K562 (cell line): Measurements from ENCODE around the gene NACA2. TPM values are rescaled to one million over a fixed set of nuclear protein-coding genes. Genes with fewer than 3 reads are reported as not detected.

Experiments
- ATAC-seq: fragments of 200-7000 bp; cut with Tn5 transposase; 3 replicates; pipeline ENCODE4 v1.9.1; 2020; ENCODE audit warnings: moderate library complexity
- BruUV-seq: library from RNA; stranded (reverse); fragments of 400-500 nt; replicated peaks from 2 replicates; lab custom pipeline; 2021; lab: Mats Ljungman, UMichigan
- CTCF ChIA-PET: fragments of 300-600 bp; formaldehyde crosslinking; extraction: SDS; loops from one replicate; lab custom pipeline; 2021; ENCODE audit warnings: low intra/inter-chr PET ratio; lab: Yijun Ruan, JAX
- POLR2A ChIA-PET: fragments of 300-600, 350-650 bp; sonication (Branson Sonifier 250); formaldehyde crosslinking; extraction: SDS; loops from one replicate; lab custom pipeline; 2021; ENCODE audit warnings: antibody characterized with exemption, inconsistent platforms; lab: Yijun Ruan, JAX
- DNase-seq, 4 experiments: peaks; one replicate each; pipeline versions ENCODE4 v3.0.0 to v3.0.0-alpha.2; 2011 to 2018; ENCODE audit warnings: low spot score in 3 of 4, mixed read lengths in 3 of 4; ENCODE audit errors: extremely low read depth in 1 of 4
- FAIRE-seq: peaks from 2 replicates; lab custom pipeline; 2011; peaks lifted over from hg19 to GRCh38; lab: Jason Lieb, UNC
- H2AFZ ChIP-seq: 2 replicates; pipeline ENCODE4 v1.6.0; 2011; ENCODE audit warnings: low read depth, low read length, control low read depth, inconsistent platforms
- H3K27ac ChIP-seq: fragments of 200-600 bp; 3 replicates; pipeline ENCODE4 v1.8.0; 2011; ENCODE audit warnings: low read depth, mild to moderate bottlenecking, control low read depth, inconsistent platforms, low read length, moderate library complexity, mixed read lengths; ENCODE audit errors: extremely low read depth
- H3K27me3 ChIP-seq, 2 experiments: fragments of 300-600 bp in 1 of 2; 2 replicates in 1 of 2; 3 replicates in 1 of 2; pipeline versions ENCODE4 v1.6.0 to v1.8.0; 2011; ENCODE audit warnings: inconsistent platforms in 2 of 2, low read length in 2 of 2, mild to moderate bottlenecking in 1 of 2, mixed read lengths in 1 of 2, moderate library complexity in 1 of 2; ENCODE audit not compliant: control insufficient read depth in 2 of 2, insufficient read depth in 2 of 2
- H3K36me3 ChIP-seq: fragments of 300-600 bp; 3 replicates; pipeline ENCODE4 v1.8.0; 2011; ENCODE audit warnings: mild to moderate bottlenecking, low read length, inconsistent platforms; ENCODE audit not compliant: control insufficient read depth, insufficient read depth
- H3K4me1 ChIP-seq, 2 experiments: fragments of 200-600 bp in 1 of 2; replicated peaks in 1 of 2; 2 replicates in 1 of 2; 3 replicates in 1 of 2; pipeline versions ENCODE4 v1.5.1 to v1.8.0; 2011; ENCODE audit warnings: inconsistent platforms in 2 of 2, low read length in 2 of 2, mild to moderate bottlenecking in 1 of 2, mixed read lengths in 1 of 2, moderate library complexity in 1 of 2; ENCODE audit not compliant: control insufficient read depth in 2 of 2, insufficient read depth in 2 of 2
- H3K4me2 ChIP-seq: 2 replicates; pipeline ENCODE4 v1.6.1; 2011; ENCODE audit warnings: low read length, control low read depth, inconsistent platforms, mixed read lengths; ENCODE audit not compliant: insufficient read depth
- H3K4me3 ChIP-seq: fragments of 200-600 bp; sonication (generic), shearing (Covaris generic); 2 replicates; pipeline ENCODE4 v1.5.1; 2016; ENCODE audit warnings: control low read depth, inconsistent platforms
- H3K79me2 ChIP-seq: fragments of 200-600 bp; 3 replicates; pipeline ENCODE4 v1.8.0; 2011; ENCODE audit warnings: low read length, inconsistent platforms; ENCODE audit not compliant: control insufficient read depth, insufficient read depth
- H3K9ac ChIP-seq, 2 experiments: 2 replicates each; pipeline versions ENCODE4 v1.6.0 to v1.6.1; 2011; ENCODE audit warnings: low read depth in 2 of 2, low read length in 2 of 2, control low read depth in 1 of 2, inconsistent platforms in 1 of 2, mild to moderate bottlenecking in 1 of 2, mixed read lengths in 1 of 2; ENCODE audit not compliant: insufficient read depth in 1 of 2
- H3K9me1 ChIP-seq: one replicate; pipeline ENCODE4 v1.6.0; 2011; ENCODE audit warnings: inconsistent platforms, mild to moderate bottlenecking, low read length, moderate library complexity; ENCODE audit not compliant: control insufficient read depth, insufficient read depth
- H3K9me3 ChIP-seq: replicated peaks from 2 replicates; pipeline ENCODE4 v1.5.1; 2011; ENCODE audit warnings: low read depth, low read length, inconsistent platforms; ENCODE audit not compliant: control insufficient read depth, insufficient read depth
- H4K20me1 ChIP-seq: replicated peaks from 2 replicates; pipeline ENCODE4 v1.6.1; 2011; ENCODE audit warnings: low read length, inconsistent platforms, mixed read lengths; ENCODE audit not compliant: control insufficient read depth, insufficient read depth
- CTCF ChIP-seq, 3 experiments: IDR thresholded peaks in 2 of 3; conservative IDR thresholded peaks in 1 of 3; 2 replicates each; pipeline ENCODE4 v1.5.1; 2011 to 2012; ENCODE audit warnings: low read length in 3 of 3, mild to moderate bottlenecking in 3 of 3, control low read depth in 2 of 3, improper control_type of control experiment in 1 of 3, inconsistent platforms in 1 of 3, low read depth in 1 of 3, mixed read lengths in 1 of 3, moderate library complexity in 1 of 3; ENCODE audit not compliant: insufficient read depth in 2 of 3
- HNRNPUL1 ChIP-seq: fragments of 200-400 bp; formaldehyde crosslinking; IDR thresholded peaks from 2 replicates; pipeline ENCODE4 v1.6.1; 2017; ENCODE audit warnings: low read length
- PHF21A ChIP-seq: fragments of 450-650 bp; IDR thresholded peaks from 2 replicates; pipeline ENCODE4 v1.6.1; 2017; ENCODE audit warnings: low read depth, borderline replicate concordance
- RAD21 ChIP-seq, 2 experiments: fragments of 250-450 bp in 1 of 2; fragments of 450-650 bp in 1 of 2; sonication (Bioruptor Pico) in 1 of 2; formaldehyde crosslinking in 1 of 2; IDR thresholded peaks in 1 of 2; conservative IDR thresholded peaks in 1 of 2; 2 replicates each; pipeline versions ENCODE4 v1.4.0 to v1.8.0; 2020 to 2022; ENCODE audit warnings: mild to moderate bottlenecking in 2 of 2, moderate library complexity in 1 of 2
- SMC3 ChIP-seq: conservative IDR thresholded peaks from 2 replicates; pipeline ENCODE4 v1.6.1; 2011; ENCODE audit warnings: low read depth, low read length, improper control_type of control experiment; ENCODE audit not compliant: insufficient read depth
- STAG1 ChIP-seq: sonication (generic); formaldehyde crosslinking; IDR thresholded peaks from 2 replicates; pipeline ENCODE4 v1.5.0; 2020; ENCODE audit warnings: missing genetic modification reagents, borderline replicate concordance
- ZFP36 ChIP-seq: fragments of 150-350 bp; IDR thresholded peaks from 2 replicates; pipeline ENCODE4 v1.6.1; 2018; ENCODE audit warnings: low read length, low read depth; ENCODE audit not compliant: partially characterized antibody
- WGBS: fragments of 100-300 bp; shearing (Covaris generic); methylation state at CpG from one replicate; pipeline ENCODE4 v1.1.6; 2016; ENCODE audit warnings: low coverage, mixed read lengths; ENCODE audit not compliant: insufficient coverage; ENCODE audit errors: missing lambda C conversion rate; 5-methylcytosine and 5-hydroxymethylcytosine counted together
- in situ Hi-C: fragments of 300-500 bp; cut with MboI; formaldehyde crosslinking; loops from 4 replicates; pipeline ENCODE4 v1.15.0; 2018; ENCODE audit warnings: inconsistent platforms, mixed read lengths
- intact Hi-C: fragments of 100-400 bp; cut with micrococcal nuclease; formaldehyde crosslinking; loops from 2 replicates; pipeline ENCODE4 v1.14.2; 2022
- polyA plus RNA-seq, 8 experiments: library from polyadenylated mRNA; depleted of rRNA in 4 of 8; stranded (reverse) in 5 of 8; unstranded in 3 of 8; fragments of >200 nt; fragmentation: Nextera tagmentation in 2 of 8; fragmentation: Illumina TruSeq in 1 of 8; extraction: Ambion mirVana in 2 of 8; extraction: Trizol in 1 of 8; gene quantifications; 2 replicates each; pipeline versions ENCODE4 v1.2.1 to v1.2.3, GENCODE V29; 2011 to 2014; ENCODE audit warnings: inconsistent platforms in 1 of 8, missing spikeins in 1 of 8
- total RNA-seq, 7 experiments: library from RNA; depleted of rRNA in 6 of 7; stranded (reverse); fragments of >200 nt in 6 of 7; fragmentation: Illumina TruSeq in 2 of 7; extraction: Trizol in 2 of 7; gene quantifications; 2 replicates each; pipeline versions ENCODE4 v1.2.1 to v1.2.3, GENCODE V29; 2011 to 2021; ENCODE audit warnings: low replicate concordance in 1 of 7
- TF ChIP-seq, protein P1 (sequence below), 2 experiments: fragments of 450-650 bp in 1 of 2; IDR thresholded peaks; 2 replicates each; pipeline ENCODE4 v1.6.1; 2011 to 2017; ENCODE audit warnings: low read depth in 2 of 2, antibody characterized with exemption in 1 of 2, borderline replicate concordance in 1 of 2, low read length in 1 of 2, mild to moderate bottlenecking in 1 of 2, mixed read lengths in 1 of 2; ENCODE audit not compliant: control insufficient read depth in 1 of 2
- TF ChIP-seq, protein P2 (sequence below): fragments of 200-800 bp; sonication (Bioruptor generic); IDR thresholded peaks from 2 replicates; pipeline ENCODE4 v1.6.1; 2016; ENCODE audit warnings: missing genetic modification characterization, missing compliant biosample characterization

NACA2 gene
- total and polyA plus RNA-seq, 9 of the 15 experiments (the other 6 are each of a cell fraction or from before 2014, with no cell fraction given), result 0.13 to 0.29 (median 0.23) TPM; not detected in 4

DNA sequence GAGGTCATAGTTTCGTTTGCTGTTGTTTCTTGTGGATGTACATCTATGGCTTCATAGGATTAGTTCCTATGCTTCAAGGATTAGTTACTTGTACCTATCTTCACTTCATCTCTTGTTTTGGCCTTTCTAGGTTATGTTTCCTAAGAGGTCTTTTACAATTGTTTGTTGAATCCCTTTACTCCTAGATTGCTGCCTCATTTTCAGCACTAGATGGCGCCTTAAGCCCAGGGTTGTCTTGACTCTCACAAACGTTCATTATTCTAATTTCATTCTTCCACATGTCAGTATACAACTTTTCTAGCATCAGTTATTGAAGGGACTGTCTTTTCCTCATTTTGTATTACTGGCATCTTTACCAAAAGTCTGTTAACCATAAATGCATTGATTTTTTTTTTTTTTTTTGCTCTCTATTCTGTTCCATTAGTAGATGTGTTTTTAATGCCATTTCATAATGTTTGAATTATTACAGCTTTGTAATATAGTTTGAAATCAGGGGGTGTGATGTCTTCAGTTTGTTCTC is 45.0 kb upstream of the NACA2 start:
- Histone ChIP-seq H3K4me3 (no peak overlapping the region), H3K9me3 (0 out of 2 replicates have a peak, but pooled peaks cover 3% of the 10 kb centered on the region), H3K27ac (no peak overlapping the region), H3K79me2 (no peaks in the 10 kb centered on the region), H3K27me3 (no peaks in the 10 kb centered on the region; a peak in 1 of 5 replicates), H2AFZ (no peak overlapping the region), H4K20me1 (no peaks in the 10 kb centered on the region), H3K9ac (no peak overlapping the region), H3K9me1 (no peaks in the 10 kb centered on the region), H3K4me2 (no peak overlapping the region), H3K4me1 (no peaks in the 10 kb centered on the region), H3K36me3 (no peaks in the 10 kb centered on the region)
- DNase-seq, result peak; percentile 14 to 68 (median 16)
- intact Hi-C loops, result loop anchor here (1.0 kb wide), 3 partner anchors 201 to 473 kb away; no protein-coding TSS in a partner anchor
- peak; percentile 89 for FAIRE-seq
- ChIA-PET POLR2A (interaction anchor here (0.5 kb wide), 1 partner anchor 204 kb away, joined by 3 read pairs; no protein-coding TSS in a partner anchor), CTCF (interaction anchor here (0.6 to 2.2 kb wide), 7 partner anchors 81 to 1771 kb away, joined by 3 to 14 read pairs (median 5); no protein-coding TSS in a partner anchor)
- peak; percentile 54; the same call in 1 of the 3 replicates for ATAC-seq
- in situ Hi-C loops, result loop anchor here (5.0 kb wide), 2 partner anchors 201 to 471 kb away; no protein-coding TSS in a partner anchor
- BruUV-seq, result no TSS peak
- WGBS, result 0% methylated on average over 3 of the region's 3 CpGs
- TF ChIP-seq SMC3 (peak; percentile 85), ZFP36 (no peak), STAG1 (peak; percentile 36; the same call in 1 of the 2 replicates), PHF21A (no peak), CTCF (IDR thresholded peaks at IDR 0.05 in 2 of 3, conservative IDR thresholded peaks at IDR 0.05 in 1 of 3; ENCODE audit: insufficient read depth in 2 of 3, low read depth in 1 of 3, low read length in 3 of 3) (peak; percentile 66 to 78 (median 71); a peak in 5 of 6 replicates), RAD21 (CRISPR knock-in tag; conservative IDR thresholded peaks at IDR 0.05 in 1 of 2, IDR thresholded peaks at IDR 0.05 in 1 of 2) (peak; percentile 74 to 93), HNRNPUL1 (no peak)
- TF ChIP-seq, protein P1, sequence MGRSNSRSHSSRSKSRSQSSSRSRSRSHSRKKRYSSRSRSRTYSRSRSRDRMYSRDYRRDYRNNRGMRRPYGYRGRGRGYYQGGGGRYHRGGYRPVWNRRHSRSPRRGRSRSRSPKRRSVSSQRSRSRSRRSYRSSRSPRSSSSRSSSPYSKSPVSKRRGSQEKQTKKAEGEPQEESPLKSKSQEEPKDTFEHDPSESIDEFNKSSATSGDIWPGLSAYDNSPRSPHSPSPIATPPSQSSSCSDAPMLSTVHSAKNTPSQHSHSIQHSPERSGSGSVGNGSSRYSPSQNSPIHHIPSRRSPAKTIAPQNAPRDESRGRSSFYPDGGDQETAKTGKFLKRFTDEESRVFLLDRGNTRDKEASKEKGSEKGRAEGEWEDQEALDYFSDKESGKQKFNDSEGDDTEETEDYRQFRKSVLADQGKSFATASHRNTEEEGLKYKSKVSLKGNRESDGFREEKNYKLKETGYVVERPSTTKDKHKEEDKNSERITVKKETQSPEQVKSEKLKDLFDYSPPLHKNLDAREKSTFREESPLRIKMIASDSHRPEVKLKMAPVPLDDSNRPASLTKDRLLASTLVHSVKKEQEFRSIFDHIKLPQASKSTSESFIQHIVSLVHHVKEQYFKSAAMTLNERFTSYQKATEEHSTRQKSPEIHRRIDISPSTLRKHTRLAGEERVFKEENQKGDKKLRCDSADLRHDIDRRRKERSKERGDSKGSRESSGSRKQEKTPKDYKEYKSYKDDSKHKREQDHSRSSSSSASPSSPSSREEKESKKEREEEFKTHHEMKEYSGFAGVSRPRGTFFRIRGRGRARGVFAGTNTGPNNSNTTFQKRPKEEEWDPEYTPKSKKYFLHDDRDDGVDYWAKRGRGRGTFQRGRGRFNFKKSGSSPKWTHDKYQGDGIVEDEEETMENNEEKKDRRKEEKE (IDR thresholded peaks at IDR 0.05; ENCODE audit: borderline replicate concordance in 1 of 2, control insufficient read depth in 1 of 2, low read depth in 2 of 2, low read length in 1 of 2), result peak in 1 of 2 experiments; percentile 78; a peak in 1 of 4 replicates
- TF ChIP-seq, protein P2, sequence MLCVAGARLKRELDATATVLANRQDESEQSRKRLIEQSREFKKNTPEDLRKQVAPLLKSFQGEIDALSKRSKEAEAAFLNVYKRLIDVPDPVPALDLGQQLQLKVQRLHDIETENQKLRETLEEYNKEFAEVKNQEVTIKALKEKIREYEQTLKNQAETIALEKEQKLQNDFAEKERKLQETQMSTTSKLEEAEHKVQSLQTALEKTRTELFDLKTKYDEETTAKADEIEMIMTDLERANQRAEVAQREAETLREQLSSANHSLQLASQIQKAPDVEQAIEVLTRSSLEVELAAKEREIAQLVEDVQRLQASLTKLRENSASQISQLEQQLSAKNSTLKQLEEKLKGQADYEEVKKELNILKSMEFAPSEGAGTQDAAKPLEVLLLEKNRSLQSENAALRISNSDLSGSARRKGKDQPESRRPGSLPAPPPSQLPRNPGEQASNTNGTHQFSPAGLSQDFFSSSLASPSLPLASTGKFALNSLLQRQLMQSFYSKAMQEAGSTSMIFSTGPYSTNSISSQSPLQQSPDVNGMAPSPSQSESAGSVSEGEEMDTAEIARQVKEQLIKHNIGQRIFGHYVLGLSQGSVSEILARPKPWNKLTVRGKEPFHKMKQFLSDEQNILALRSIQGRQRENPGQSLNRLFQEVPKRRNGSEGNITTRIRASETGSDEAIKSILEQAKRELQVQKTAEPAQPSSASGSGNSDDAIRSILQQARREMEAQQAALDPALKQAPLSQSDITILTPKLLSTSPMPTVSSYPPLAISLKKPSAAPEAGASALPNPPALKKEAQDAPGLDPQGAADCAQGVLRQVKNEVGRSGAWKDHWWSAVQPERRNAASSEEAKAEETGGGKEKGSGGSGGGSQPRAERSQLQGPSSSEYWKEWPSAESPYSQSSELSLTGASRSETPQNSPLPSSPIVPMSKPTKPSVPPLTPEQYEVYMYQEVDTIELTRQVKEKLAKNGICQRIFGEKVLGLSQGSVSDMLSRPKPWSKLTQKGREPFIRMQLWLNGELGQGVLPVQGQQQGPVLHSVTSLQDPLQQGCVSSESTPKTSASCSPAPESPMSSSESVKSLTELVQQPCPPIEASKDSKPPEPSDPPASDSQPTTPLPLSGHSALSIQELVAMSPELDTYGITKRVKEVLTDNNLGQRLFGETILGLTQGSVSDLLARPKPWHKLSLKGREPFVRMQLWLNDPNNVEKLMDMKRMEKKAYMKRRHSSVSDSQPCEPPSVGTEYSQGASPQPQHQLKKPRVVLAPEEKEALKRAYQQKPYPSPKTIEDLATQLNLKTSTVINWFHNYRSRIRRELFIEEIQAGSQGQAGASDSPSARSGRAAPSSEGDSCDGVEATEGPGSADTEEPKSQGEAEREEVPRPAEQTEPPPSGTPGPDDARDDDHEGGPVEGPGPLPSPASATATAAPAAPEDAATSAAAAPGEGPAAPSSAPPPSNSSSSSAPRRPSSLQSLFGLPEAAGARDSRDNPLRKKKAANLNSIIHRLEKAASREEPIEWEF (CRISPR knock-in tag), result peak; percentile 47; the same call in 1 of the 2 replicates
